ENCODE measurements around the gene SEMA3A. TPM values are rescaled to one million over a fixed set of nuclear protein-coding genes. Genes with fewer than 3 reads are reported as not detected.

The SEMA3A gene
- total RNA-seq, 1 experiment from 2014 or later, result 43.3 TPM

- intact Hi-C loops (cut with micrococcal nuclease; ENCODE audit: unreplicated experiment) (no loop called here), in situ Hi-C loops (cut with HindIII; ENCODE audit: low pct_unique_long_range_greater_than_20kb, low sequenced_read_pairs) (no loop called here)
- no TSS peak for BruUV-seq (replicated peaks)
- no peak for DNase-seq (ENCODE audit: low read depth, low spot score)
- Histone ChIP-seq H3K4me3 (ENCODE audit: low read depth in 2 of 2, low read length in 2 of 2) (no peak overlapping the region), H3K4me1 (ENCODE audit: control insufficient read depth, insufficient read depth, low read length) (no peaks in the 10 kb centered on the region), H3K27ac (ENCODE audit: low read length) (no peak overlapping the region), H3K27me3 (ENCODE audit: control insufficient read depth, insufficient read depth, low read length) (no peaks in the 10 kb centered on the region), H3K36me3 (ENCODE audit: control insufficient read depth, insufficient read depth, low read length) (no peaks in the 10 kb centered on the region), H3K9me3 (ENCODE audit: control insufficient read depth, insufficient read depth, low read depth, low read length) (no peaks in the 10 kb centered on the region)
- no peak for ATAC-seq
- TF ChIP-seq SIN3A (IDR thresholded peaks at IDR 0.05; ENCODE audit: borderline replicate concordance, insufficient read depth, low read depth, low read length) (no peak), POLR2AphosphoS5 (IDR thresholded peaks at IDR 0.05; ENCODE audit: low read depth, low read length) (no peak), CTCF (IDR thresholded peaks at IDR 0.05) (no peak), TCF7L2 (IDR thresholded peaks at IDR 0.05; ENCODE audit: low read depth, low read length) (no peak), REST (IDR thresholded peaks at IDR 0.05; ENCODE audit: insufficient read depth in 1 of 2, low read depth in 2 of 2, low read length in 1 of 2) (no peak)
- ChIA-PET CTCF (no interaction called here), POLR2A (no interaction called here)
These were observed 13.0 kb upstream of the SEMA3A start for GRCh38 chr7:84207615-84208014.

DNA sequence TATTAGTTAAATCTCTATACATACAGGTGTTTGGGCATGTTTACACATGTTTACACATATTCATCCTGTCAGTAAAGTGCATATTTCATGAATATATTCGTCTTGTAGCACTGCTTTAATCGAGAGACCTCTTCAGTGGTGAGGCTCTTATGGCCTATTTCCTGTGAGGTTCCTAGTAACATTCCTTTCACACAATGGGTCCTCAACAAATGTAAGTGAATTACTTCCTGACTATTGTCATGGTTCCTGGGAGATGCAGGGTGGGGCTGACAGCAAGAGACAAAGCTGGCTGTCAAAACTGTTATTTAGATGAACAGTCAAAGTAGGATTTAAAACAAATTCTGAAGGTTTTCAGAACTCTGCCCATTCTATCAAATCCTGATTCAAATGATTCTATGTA, 12.4 kb upstream of the SEMA3A start:
- BruUV-seq (replicated peaks), result no TSS peak
- H3K36me3 ChIP-seq (ENCODE audit: control insufficient read depth, insufficient read depth, low read length), result no peaks in the 10 kb centered on the region
- no peaks in the 10 kb centered on the region for H3K9me3 ChIP-seq (ENCODE audit: control insufficient read depth, insufficient read depth, low read depth, low read length)
- intact Hi-C loops (cut with micrococcal nuclease; ENCODE audit: unreplicated experiment) (no loop called here), in situ Hi-C loops (cut with HindIII; ENCODE audit: low pct_unique_long_range_greater_than_20kb, low sequenced_read_pairs) (no loop called here)
- ATAC-seq (no peak), DNase-seq (ENCODE audit: low read depth, low spot score) (no peak)
- no peak for TF ChIP-seq TCF7L2 (IDR thresholded peaks at IDR 0.05; ENCODE audit: low read depth, low read length)
- no peak for TF ChIP-seq CTCF (IDR thresholded peaks at IDR 0.05)
- TF ChIP-seq POLR2AphosphoS5 (IDR thresholded peaks at IDR 0.05; ENCODE audit: low read depth, low read length), result no peak
- TF ChIP-seq REST (IDR thresholded peaks at IDR 0.05; ENCODE audit: insufficient read depth in 1 of 2, low read depth in 2 of 2, low read length in 1 of 2), result no peak
- TF ChIP-seq SIN3A (IDR thresholded peaks at IDR 0.05; ENCODE audit: borderline replicate concordance, insufficient read depth, low read depth, low read length), result no peak
- no peaks in the 10 kb centered on the region for H3K27me3 ChIP-seq (ENCODE audit: control insufficient read depth, insufficient read depth, low read length)
- no peak overlapping the region for H3K4me3 ChIP-seq (ENCODE audit: low read depth in 2 of 2, low read length in 2 of 2)
- CTCF ChIA-PET, result no interaction called here
- no peaks in the 10 kb centered on the region for H3K4me1 ChIP-seq (ENCODE audit: control insufficient read depth, insufficient read depth, low read length)
- POLR2A ChIA-PET, result no interaction called here
- no peak overlapping the region for H3K27ac ChIP-seq (ENCODE audit: low read length)

All from Panc1 (cell line).